ENCODE results near the gene AQP2.

Gene AQP2

GRCh38 chr12:49920241-49920914 lies 30.2 kb upstream of the AQP2 start:
- in situ Hi-C loops (cut with MboI; ENCODE audit: low sequenced_read_pairs) = no loop called here

GRCh38 chr12:49920915-49921286 lies 29.6 kb upstream of the AQP2 start:
- in situ Hi-C loops (cut with MboI; ENCODE audit: low sequenced_read_pairs) = no loop called here

- in situ Hi-C loops (cut with MboI; ENCODE audit: low sequenced_read_pairs) = no loop called here
These were observed 29.2 kb upstream of the AQP2 start for GRCh38 chr12:49921299-49921698.

GRCh38 chr12:49921936-49922335 lies 28.6 kb upstream of the AQP2 start:
- in situ Hi-C loops (cut with MboI; ENCODE audit: low sequenced_read_pairs) = no loop called here

- in situ Hi-C loops (cut with MboI; ENCODE audit: low sequenced_read_pairs) = no loop called here
These were observed 28.0 kb upstream of the AQP2 start for GRCh38 chr12:49922349-49923034.

GRCh38 chr12:49923035-49923644 lies 27.4 kb upstream of the AQP2 start:
- in situ Hi-C loops (cut with MboI; ENCODE audit: low sequenced_read_pairs) = no loop called here

- in situ Hi-C loops (cut with MboI; ENCODE audit: low sequenced_read_pairs) = no loop called here
These were observed 26.5 kb upstream of the AQP2 start for GRCh38 chr12:49923880-49924556.

- in situ Hi-C loops (cut with MboI; ENCODE audit: low sequenced_read_pairs) = no loop called here
These were observed 25.8 kb upstream of the AQP2 start for GRCh38 chr12:49924628-49925246.

- in situ Hi-C loops (cut with MboI; ENCODE audit: low sequenced_read_pairs) = no loop called here
These were observed 24.9 kb upstream of the AQP2 start for GRCh38 chr12:49925433-49926204.

- in situ Hi-C loops (cut with MboI; ENCODE audit: low sequenced_read_pairs) = no loop called here
These were observed 22.1 kb upstream of the AQP2 start for GRCh38 chr12:49928471-49928870.

- in situ Hi-C loops (cut with MboI; ENCODE audit: low sequenced_read_pairs) = no loop called here
These were observed 21.0 kb upstream of the AQP2 start for GRCh38 chr12:49929581-49929980.

GRCh38 chr12:49930515-49931288 lies 19.8 kb upstream of the AQP2 start:
- in situ Hi-C loops (cut with MboI; ENCODE audit: low sequenced_read_pairs) = no loop called here

GRCh38 chr12:49932023-49932422 lies 18.5 kb upstream of the AQP2 start:
- in situ Hi-C loops (cut with MboI; ENCODE audit: low sequenced_read_pairs) = no loop called here

- in situ Hi-C loops (cut with MboI; ENCODE audit: low sequenced_read_pairs) = no loop called here
These were observed 17.9 kb upstream of the AQP2 start for GRCh38 chr12:49932533-49933130.

GRCh38 chr12:49933796-49934195 lies 16.7 kb upstream of the AQP2 start:
- in situ Hi-C loops (cut with MboI; ENCODE audit: low sequenced_read_pairs) = no loop called here

GRCh38 chr12:49934505-49934904 lies 16.0 kb upstream of the AQP2 start:
- in situ Hi-C loops (cut with MboI; ENCODE audit: low sequenced_read_pairs) = no loop called here

GRCh38 chr12:49936925-49937324 lies 13.6 kb upstream of the AQP2 start:
- in situ Hi-C loops (cut with MboI; ENCODE audit: low sequenced_read_pairs) = no loop called here

- in situ Hi-C loops (cut with MboI; ENCODE audit: low sequenced_read_pairs) = no loop called here
These were observed 12.8 kb upstream of the AQP2 start for GRCh38 chr12:49937639-49938300.

GRCh38 chr12:49939307-49939706 lies 11.2 kb upstream of the AQP2 start:
- in situ Hi-C loops (cut with MboI; ENCODE audit: low sequenced_read_pairs) = no loop called here
